ENCODE results near the gene HGF. TPM values are rescaled to one million over a fixed set of nuclear protein-coding genes. Genes with fewer than 3 reads are reported as not detected.

The HGF gene
- total and polyA plus RNA-seq, 7 donors: 0.46 to 27.2 (median 4.6) TPM

DNA sequence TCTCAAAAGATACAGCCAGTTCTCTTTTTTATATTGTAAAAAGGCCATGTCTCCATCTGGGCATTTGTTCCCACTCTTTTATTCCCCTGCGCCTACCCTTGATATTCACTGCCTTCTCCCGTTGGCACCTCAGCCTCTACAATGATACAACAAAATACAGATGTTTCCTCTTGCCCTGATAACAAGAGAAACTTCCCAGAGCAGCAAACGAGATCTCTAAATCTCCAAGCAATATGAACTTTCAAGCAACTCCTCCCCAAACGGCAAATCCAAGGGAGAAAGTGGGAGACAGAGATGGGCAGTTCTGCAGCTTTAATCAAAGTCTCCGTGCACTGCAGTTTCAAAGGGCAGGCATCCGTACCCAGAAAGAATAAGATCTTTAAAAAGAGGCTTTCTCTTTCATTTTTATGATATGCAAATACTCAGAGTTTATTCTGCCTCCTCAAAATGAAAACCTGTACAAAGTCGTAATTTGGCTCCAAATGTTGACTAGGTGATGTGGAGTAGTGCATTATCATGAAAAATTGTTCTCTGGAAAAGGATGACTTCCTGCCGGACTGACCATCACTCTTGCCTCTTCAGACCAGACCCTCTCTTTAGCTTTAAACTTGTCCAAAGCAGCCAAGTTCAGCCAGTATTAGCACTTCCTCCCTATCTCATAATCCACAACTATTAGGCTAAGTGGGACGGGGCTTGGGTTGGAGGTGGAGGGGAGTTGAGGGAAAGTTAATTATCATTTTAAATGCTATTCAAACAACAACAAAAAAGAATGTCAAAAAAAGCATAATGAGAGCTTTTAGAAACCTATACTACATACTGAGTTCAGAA is 682 bp downstream of the HGF start:
- Histone ChIP-seq H3K27ac (peak overlapping the region; percentile 55 to 79 (median 67)), H3K4me1 (peaks cover 0 to 32% (median 7%) of the 10 kb centered on the region in 4 donors), H3K27me3 (no peaks in the 10 kb centered on the region), H3K9me3 (no peaks in the 10 kb centered on the region), H3K36me3 (no peaks in the 10 kb centered on the region), H3K4me3 (peak overlapping the region; percentile 18 to 50 (median 40))
- 23 to 27% methylated on average over 9 of the region's 9 CpGs for WGBS, 2 donors
- intact Hi-C loops (cut with DNase I): no loop called here
- no peak for DNase-seq
- TF ChIP-seq POLR2A (IDR thresholded peaks at IDR 0.05) (no peak), EP300 (IDR thresholded peaks at IDR 0.05) (no peak), POLR2AphosphoS5 (IDR thresholded peaks at IDR 0.05) (no peak)
- TF ChIP-seq, protein P1, sequence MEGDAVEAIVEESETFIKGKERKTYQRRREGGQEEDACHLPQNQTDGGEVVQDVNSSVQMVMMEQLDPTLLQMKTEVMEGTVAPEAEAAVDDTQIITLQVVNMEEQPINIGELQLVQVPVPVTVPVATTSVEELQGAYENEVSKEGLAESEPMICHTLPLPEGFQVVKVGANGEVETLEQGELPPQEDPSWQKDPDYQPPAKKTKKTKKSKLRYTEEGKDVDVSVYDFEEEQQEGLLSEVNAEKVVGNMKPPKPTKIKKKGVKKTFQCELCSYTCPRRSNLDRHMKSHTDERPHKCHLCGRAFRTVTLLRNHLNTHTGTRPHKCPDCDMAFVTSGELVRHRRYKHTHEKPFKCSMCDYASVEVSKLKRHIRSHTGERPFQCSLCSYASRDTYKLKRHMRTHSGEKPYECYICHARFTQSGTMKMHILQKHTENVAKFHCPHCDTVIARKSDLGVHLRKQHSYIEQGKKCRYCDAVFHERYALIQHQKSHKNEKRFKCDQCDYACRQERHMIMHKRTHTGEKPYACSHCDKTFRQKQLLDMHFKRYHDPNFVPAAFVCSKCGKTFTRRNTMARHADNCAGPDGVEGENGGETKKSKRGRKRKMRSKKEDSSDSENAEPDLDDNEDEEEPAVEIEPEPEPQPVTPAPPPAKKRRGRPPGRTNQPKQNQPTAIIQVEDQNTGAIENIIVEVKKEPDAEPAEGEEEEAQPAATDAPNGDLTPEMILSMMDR (IDR thresholded peaks at IDR 0.05): no peak

DNA sequence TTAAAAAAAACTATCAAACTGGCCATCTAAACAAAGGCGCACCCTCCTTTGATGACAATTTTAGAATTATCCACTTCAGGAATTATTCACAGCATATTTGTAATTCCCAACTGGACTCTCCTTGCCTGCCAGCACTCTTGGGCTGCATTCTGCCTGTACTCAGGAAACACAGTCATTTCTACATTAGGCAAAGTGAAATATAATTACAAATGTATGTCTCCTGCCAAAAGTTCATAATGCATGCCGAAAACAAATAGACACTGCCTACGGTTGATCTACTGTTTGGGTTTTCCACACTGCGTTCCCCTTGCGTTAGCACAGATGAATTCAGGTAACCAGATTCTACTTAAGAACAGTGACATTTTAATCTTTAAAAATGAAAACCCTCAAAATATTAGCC is 1.9 kb downstream of the HGF start:
- intact Hi-C loops (cut with DNase I): no loop called here
- no peak for DNase-seq
- Histone ChIP-seq H3K9me3 (no peaks in the 10 kb centered on the region), H3K27me3 (no peaks in the 10 kb centered on the region), H3K4me3 (peak overlapping the region in 2 of 4 donors; percentile 44 to 50), H3K36me3 (no peaks in the 10 kb centered on the region), H3K27ac (peak overlapping the region in 2 of 4 donors; percentile 74 to 79), H3K4me1 (peaks cover 0 to 32% (median 7%) of the 10 kb centered on the region in 4 donors)
- TF ChIP-seq POLR2AphosphoS5 (IDR thresholded peaks at IDR 0.05) (no peak), EP300 (IDR thresholded peaks at IDR 0.05) (no peak), POLR2A (IDR thresholded peaks at IDR 0.05) (no peak)
- TF ChIP-seq, protein P1 (IDR thresholded peaks at IDR 0.05): no peak
- WGBS, 2 donors: 88 to 90% methylated on average over 5 of the region's 5 CpGs

DNA sequence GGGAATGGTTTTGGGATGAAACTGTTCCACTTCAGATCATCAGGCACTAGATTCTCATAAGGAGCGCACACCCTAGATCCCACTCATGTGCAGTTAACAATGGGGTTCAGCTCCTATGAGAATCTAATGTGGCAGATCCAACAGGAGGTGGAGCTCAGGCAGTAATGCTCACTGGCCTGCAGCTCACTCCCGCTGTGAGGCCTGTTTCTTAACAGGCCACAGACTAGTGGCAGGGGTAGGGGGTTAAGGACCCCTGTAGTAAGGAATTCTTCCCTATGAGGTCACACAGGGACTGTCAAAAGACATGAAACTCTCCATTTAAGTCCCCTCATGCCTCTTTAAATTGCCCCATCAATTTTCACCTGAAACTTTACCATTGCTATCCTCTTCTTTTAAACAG is 8.0 kb downstream of the HGF start:
- Histone ChIP-seq H3K36me3 (peaks cover 0 to 5% (median 0%) of the 10 kb centered on the region in 4 donors), H3K4me1 (peaks cover 0 to 12% (median 0%) of the 10 kb centered on the region in 4 donors), H3K9me3 (no peaks in the 10 kb centered on the region), H3K27ac (no peak overlapping the region), H3K4me3 (no peak overlapping the region), H3K27me3 (no peaks in the 10 kb centered on the region)
- WGBS, 2 donors: 86 to 90% methylated on average over 2 of the region's 2 CpGs
- TF ChIP-seq POLR2A (IDR thresholded peaks at IDR 0.05): no peak
- no peak for TF ChIP-seq EP300 (IDR thresholded peaks at IDR 0.05)
- TF ChIP-seq, protein P1 (IDR thresholded peaks at IDR 0.05): no peak
- TF ChIP-seq POLR2AphosphoS5 (IDR thresholded peaks at IDR 0.05): no peak
- intact Hi-C loops (cut with DNase I): no loop called here
- no peak for DNase-seq

DNA sequence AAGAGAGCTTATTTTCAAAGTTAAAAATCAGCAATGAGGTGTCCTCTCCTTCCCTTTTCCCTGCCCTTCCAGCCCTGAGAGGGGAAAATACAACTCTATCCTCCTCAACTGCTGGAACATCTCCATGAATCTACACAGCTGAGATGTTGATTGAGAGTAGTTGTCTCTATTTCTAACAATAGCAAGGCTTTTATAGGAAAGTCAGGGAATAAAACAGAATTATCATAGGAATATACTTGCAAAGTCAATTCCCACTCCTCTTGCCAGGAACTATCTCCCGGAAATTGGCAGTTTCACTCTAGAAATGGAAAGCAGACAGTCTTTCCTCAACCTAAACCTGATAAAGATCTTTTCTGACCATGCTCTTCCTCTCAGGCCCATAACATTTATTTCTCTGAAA is 8.8 kb downstream of the HGF start:
- WGBS, 2 donors: 76 to 85% methylated on average over 1 of the region's 1 CpG
- no peak for TF ChIP-seq POLR2AphosphoS5 (IDR thresholded peaks at IDR 0.05)
- TF ChIP-seq EP300 (IDR thresholded peaks at IDR 0.05): no peak
- TF ChIP-seq, protein P1 (IDR thresholded peaks at IDR 0.05): no peak
- TF ChIP-seq POLR2A (IDR thresholded peaks at IDR 0.05): no peak
- H3K27ac ChIP-seq: no peak overlapping the region

More for the DNA sequence above, 8.8 kb downstream of the HGF start:
- no peak overlapping the region for H3K4me3 ChIP-seq
- intact Hi-C loops (cut with DNase I): no loop called here
- peaks cover 0 to 12% (median 0%) of the 10 kb centered on the region in 4 donors for H3K4me1 ChIP-seq
- H3K27me3 ChIP-seq: no peaks in the 10 kb centered on the region
- DNase-seq: no peak
- H3K36me3 ChIP-seq: peaks cover 0 to 13% (median 0%) of the 10 kb centered on the region in 4 donors
- H3K9me3 ChIP-seq: no peaks in the 10 kb centered on the region

Measured in sigmoid colon (tissue), 7 donors.